B cell (primary cell): ENCODE data around the gene RIPOR2. TPM values are rescaled to one million over a fixed set of nuclear protein-coding genes. Genes with fewer than 3 reads are reported as not detected.

ENCODE experiments used
- ATAC-seq: fragments of 200-7000 bp; cut with Tn5 transposase; one replicate; pipeline ENCODE4 v1.10.0; 2021; ENCODE audit warnings: low read depth, mild to moderate bottlenecking, moderate number of reproducible peaks, moderate library complexity
- CTCF ChIA-PET: fragments of 350-600 bp; sonication (Branson Sonifier 250); formaldehyde crosslinking; loops from one replicate; lab custom pipeline; 2021; ENCODE audit warnings: antibody characterized with exemption, inconsistent platforms; lab: Charles Lee
- POLR2A ChIA-PET: fragments of 350-600 bp; sonication (Branson Sonifier 250); formaldehyde crosslinking; loops from one replicate; lab custom pipeline; 2021; ENCODE audit warnings: antibody characterized with exemption; lab: Charles Lee
- DNase-seq: peaks from one replicate; pipeline ENCODE4 v3.0.0; 2013
- H2AFZ ChIP-seq: 2 replicates; pipeline ENCODE4 v1.6.1; 2012; ENCODE audit warnings: mild to moderate bottlenecking, low read depth, low read length; ENCODE audit not compliant: insufficient read depth, poor library complexity, severe bottlenecking
- H3K27ac ChIP-seq, 2 donors: 1 replicate in 1 of 2; 2 replicates in 1 of 2; pipeline ENCODE4 v1.5.1; 2012 to 2013; ENCODE audit warnings: low read length in 2 of 2, mild to moderate bottlenecking in 2 of 2, moderate library complexity in 1 of 2
- H3K27me3 ChIP-seq, 4 experiments: fragments of 200-600 bp in 1 of 4; sonication (generic) in 1 of 4; replicated peaks in 1 of 4; 1 replicate in 2 of 4; 2 replicates in 2 of 4; pipeline versions ENCODE4 v1.6.1 to v1.7.0; 2013 to 2016; ENCODE audit warnings: low read length in 3 of 4, mild to moderate bottlenecking in 2 of 4, mixed read lengths in 1 of 4, moderate library complexity in 1 of 4; ENCODE audit not compliant: insufficient read depth in 4 of 4, control insufficient read depth in 3 of 4; ENCODE audit errors: control extremely low read depth in 1 of 4
- H3K36me3 ChIP-seq, 2 experiments: replicated peaks in 1 of 2; 1 replicate in 1 of 2; 2 replicates in 1 of 2; pipeline versions ENCODE4 v1.6.1 to v1.7.1; 2013; ENCODE audit warnings: low read length in 1 of 2; ENCODE audit not compliant: insufficient read depth in 2 of 2, control insufficient read depth in 1 of 2; ENCODE audit errors: control extremely low read depth in 1 of 2, extremely low read depth in 1 of 2
- H3K4me1 ChIP-seq, 2 donors: fragments of 200-600 bp in 1 of 2; sonication (generic) in 1 of 2; 1 replicate in 1 of 2; 2 replicates in 1 of 2; pipeline versions ENCODE4 v1.5.1 to v1.6.1; 2013 to 2017; ENCODE audit warnings: low read length in 2 of 2; ENCODE audit not compliant: control insufficient read depth in 2 of 2, insufficient read depth in 2 of 2
- H3K4me2 ChIP-seq: replicated peaks from 2 replicates; pipeline ENCODE3; 2012; ENCODE audit warnings: mild to moderate bottlenecking, low read depth, low read length; ENCODE audit not compliant: poor library complexity, severe bottlenecking
- H3K4me3 ChIP-seq, 5 experiments: fragments of 200-600 bp in 1 of 5; sonication (generic) in 1 of 5; 1 replicate in 3 of 5; 2 replicates in 2 of 5; pipeline versions ENCODE4 v1.5.1 to v1.7.0; 2011 to 2016; ENCODE audit warnings: low read length in 4 of 5, mild to moderate bottlenecking in 4 of 5, low read depth in 2 of 5, control low read depth in 1 of 5, moderate library complexity in 1 of 5; ENCODE audit not compliant: insufficient read depth in 1 of 5; ENCODE audit errors: control extremely low read depth in 1 of 5, extremely low read depth in 1 of 5
- H3K79me2 ChIP-seq: fragments of 200-600 bp; sonication (generic); one replicate; pipeline ENCODE4 v1.6.0; 2016; ENCODE audit warnings: low read length; ENCODE audit not compliant: control insufficient read depth, insufficient read depth
- H3K9ac ChIP-seq: fragments of 200-600 bp; sonication (generic); 2 replicates; pipeline ENCODE4 v1.6.1; 2017; ENCODE audit warnings: mild to moderate bottlenecking, low read length, moderate library complexity
- H3K9me3 ChIP-seq, 3 donors: one replicate each; pipeline versions ENCODE4 v1.6.1 to v1.7.1; 2013; ENCODE audit warnings: low read length in 2 of 3; ENCODE audit not compliant: control insufficient read depth in 2 of 3, insufficient read depth in 1 of 3; ENCODE audit errors: control extremely low read depth in 1 of 3
- H4K20me1 ChIP-seq: 2 replicates; pipeline ENCODE4 v1.6.0; 2012; ENCODE audit warnings: mild to moderate bottlenecking, low read length; ENCODE audit not compliant: insufficient read depth, control insufficient read depth, poor library complexity, severe bottlenecking
- H3K27ac Mint-ChIP-seq: one replicate; pipeline ENCODE4 v1.8.0; 2021; ENCODE audit warnings: mixed read lengths
- H3K27me3 Mint-ChIP-seq: one replicate; pipeline ENCODE4 v1.8.0; 2021; ENCODE audit warnings: mixed read lengths
- H3K4me1 Mint-ChIP-seq: one replicate; pipeline ENCODE4 v1.8.0; 2021; ENCODE audit warnings: mixed read lengths
- H3K4me3 Mint-ChIP-seq: one replicate; pipeline ENCODE4 v1.8.0; 2021; ENCODE audit warnings: mixed read lengths
- H3K9me3 Mint-ChIP-seq: one replicate; pipeline ENCODE4 v1.8.0; 2022; ENCODE audit warnings: mixed read lengths; ENCODE audit not compliant: insufficient read depth
- EZH2 ChIP-seq: IDR thresholded peaks from 2 replicates; pipeline ENCODE4 v1.6.1; 2012; ENCODE audit warnings: borderline replicate concordance, low read depth, mild to moderate bottlenecking, moderate library complexity, low read length; ENCODE audit not compliant: insufficient read depth, poor library complexity, severe bottlenecking
- WGBS: methylation state at CpG from one replicate; pipeline ENCODE4 v1.1.5; 2013; ENCODE audit warnings: missing lambda C conversion rate; ENCODE audit not compliant: insufficient coverage; 5-methylcytosine and 5-hydroxymethylcytosine counted together
- intact Hi-C: fragments of 100-400 bp; cut with micrococcal nuclease; formaldehyde crosslinking; loops from one replicate; pipeline ENCODE4 v1.10.0; 2022
- polyA plus RNA-seq: library from polyadenylated mRNA; depleted of rRNA; stranded (reverse); fragments of >200 nt; gene quantifications from 2 replicates; pipeline ENCODE4 v1.2.3, GENCODE V29; 2012
- total RNA-seq, 2 donors: library from RNA; stranded (reverse); fragments of 120-200 nt in 1 of 2; gene quantifications; 1 replicate in 1 of 2; 2 replicates in 1 of 2; pipeline versions ENCODE4 v1.2.3 to v1.2.4, GENCODE V29; 2013 to 2022
- TF ChIP-seq, protein P1 (sequence below): fragments of 200-600 bp; IDR thresholded peaks from one replicate; pipeline ENCODE4 v1.8.0; 2022; ENCODE audit warnings: antibody characterized with exemption, mild to moderate bottlenecking

Gene RIPOR2
- total and polyA plus RNA-seq, 2 donors (not counting 1 experiment from before 2014, with no cell fraction given), result 300 to 430 TPM

DNA sequence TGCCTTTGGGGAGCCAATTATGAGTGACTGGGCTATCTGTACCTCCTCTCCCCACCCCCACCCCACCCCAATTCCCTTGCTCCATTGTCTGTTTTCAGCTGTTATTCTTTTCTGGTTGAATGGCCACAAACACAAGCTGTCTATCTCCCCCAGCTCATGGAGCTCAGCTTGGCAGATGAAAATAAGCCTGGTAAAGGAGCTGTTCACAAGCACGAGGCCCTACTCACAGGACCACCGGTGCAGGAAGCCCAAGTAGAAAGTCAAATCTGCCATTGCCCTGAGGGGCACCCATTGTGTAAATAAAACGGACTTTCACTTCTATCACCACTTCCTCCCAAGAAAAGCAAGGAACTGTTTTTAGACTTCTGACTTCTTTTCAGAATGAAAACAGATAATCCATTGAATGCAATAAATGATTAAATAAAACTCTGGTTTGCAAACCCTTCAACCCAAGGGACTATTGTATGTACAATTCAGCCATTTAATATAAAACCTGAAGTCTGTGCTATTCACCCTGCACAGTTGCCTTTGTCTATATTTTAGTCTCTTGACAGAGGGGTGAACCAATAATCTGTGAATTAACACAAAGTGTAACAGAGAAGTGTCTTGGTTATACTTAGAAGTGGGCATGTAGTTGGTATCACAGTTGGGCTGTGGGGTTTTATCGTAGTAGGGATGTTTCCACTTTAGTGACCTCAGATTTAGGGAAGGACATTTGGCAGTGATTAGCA, 27.7 kb downstream of the RIPOR2 start:
- H3K79me2 ChIP-seq, result peaks cover 100% of the 10 kb centered on the region
- 0% methylated on average over 2 of the region's 4 CpGs for WGBS
- no peak overlapping the region for H2AFZ ChIP-seq
- CTCF ChIA-PET, result interaction anchor here (0.6 to 7.4 kb wide), 11 partner anchors 9 to 111 kb away, joined by 3 to 148 read pairs (median 15); partner anchors contain the start of gene RIPOR2
- H3K27me3 ChIP-seq, result no peaks in the 10 kb centered on the region
- H3K4me1 Mint-ChIP-seq, result peaks cover 91% of the 10 kb centered on the region
- peak; percentile 42 for DNase-seq
- H3K36me3 ChIP-seq, result peaks cover 4 to 84% of the 10 kb centered on the region in 2 experiments
- no peaks in the 10 kb centered on the region for H3K9me3 Mint-ChIP-seq
- no peak for ATAC-seq
- TF ChIP-seq EZH2, result no peak
- TF ChIP-seq, protein P1, sequence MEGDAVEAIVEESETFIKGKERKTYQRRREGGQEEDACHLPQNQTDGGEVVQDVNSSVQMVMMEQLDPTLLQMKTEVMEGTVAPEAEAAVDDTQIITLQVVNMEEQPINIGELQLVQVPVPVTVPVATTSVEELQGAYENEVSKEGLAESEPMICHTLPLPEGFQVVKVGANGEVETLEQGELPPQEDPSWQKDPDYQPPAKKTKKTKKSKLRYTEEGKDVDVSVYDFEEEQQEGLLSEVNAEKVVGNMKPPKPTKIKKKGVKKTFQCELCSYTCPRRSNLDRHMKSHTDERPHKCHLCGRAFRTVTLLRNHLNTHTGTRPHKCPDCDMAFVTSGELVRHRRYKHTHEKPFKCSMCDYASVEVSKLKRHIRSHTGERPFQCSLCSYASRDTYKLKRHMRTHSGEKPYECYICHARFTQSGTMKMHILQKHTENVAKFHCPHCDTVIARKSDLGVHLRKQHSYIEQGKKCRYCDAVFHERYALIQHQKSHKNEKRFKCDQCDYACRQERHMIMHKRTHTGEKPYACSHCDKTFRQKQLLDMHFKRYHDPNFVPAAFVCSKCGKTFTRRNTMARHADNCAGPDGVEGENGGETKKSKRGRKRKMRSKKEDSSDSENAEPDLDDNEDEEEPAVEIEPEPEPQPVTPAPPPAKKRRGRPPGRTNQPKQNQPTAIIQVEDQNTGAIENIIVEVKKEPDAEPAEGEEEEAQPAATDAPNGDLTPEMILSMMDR, result no peak
- H3K4me2 ChIP-seq, result peak overlapping the region; percentile 93
- peaks cover 99% of the 10 kb centered on the region for H4K20me1 ChIP-seq
- peak overlapping the region; percentile 66 to 93 for H3K27ac ChIP-seq
- peaks cover 90 to 95% of the 10 kb centered on the region in 2 donors for H3K4me1 ChIP-seq
- no peaks in the 10 kb centered on the region for H3K27me3 Mint-ChIP-seq
- H3K27ac Mint-ChIP-seq, result peak overlapping the region; percentile 89
- intact Hi-C loops, result loop anchor here (2.0 kb wide), 1 partner anchor 23 kb away; no protein-coding TSS in a partner anchor
- H3K4me3 Mint-ChIP-seq, result peak overlapping the region; percentile 90
- POLR2A ChIA-PET, result interaction anchor here (1.1 to 4.3 kb wide), 3 partner anchors 12 to 106 kb away, joined by 3 to 34 read pairs (median 3); no protein-coding TSS in a partner anchor
- H3K9ac ChIP-seq, result peak overlapping the region; percentile 69
- no peaks in the 10 kb centered on the region for H3K9me3 ChIP-seq
- peak overlapping the region in 2 of 5 experiments; percentile 58 to 59 for H3K4me3 ChIP-seq

DNA sequence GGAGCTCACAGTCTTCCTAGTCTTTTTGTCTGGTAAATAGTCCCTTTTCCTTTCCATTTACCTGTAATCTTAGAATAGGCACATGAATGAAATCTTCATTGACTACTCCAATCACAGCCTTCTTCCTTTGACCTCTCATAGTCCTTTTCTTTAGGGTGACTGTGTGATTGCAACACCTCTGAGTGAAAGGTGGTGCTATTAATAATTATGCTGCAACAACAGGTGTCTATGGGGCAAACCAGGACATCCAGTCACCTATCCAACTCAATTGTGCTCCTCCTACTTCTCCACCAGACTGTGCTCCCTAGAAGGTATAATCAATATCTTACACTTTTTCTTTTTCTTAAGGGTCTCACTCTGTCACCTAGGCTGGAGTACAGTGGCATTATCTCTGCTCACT, 29.4 kb downstream of the RIPOR2 start:
- H3K27ac Mint-ChIP-seq, result peak overlapping the region; percentile 83
- CTCF ChIA-PET, result interaction anchor here (1.2 to 3.0 kb wide), 5 partner anchors 27 to 121 kb away, joined by 3 to 18 read pairs (median 6); partner anchors contain the start of gene RIPOR2
- H3K27me3 ChIP-seq, result no peaks in the 10 kb centered on the region
- POLR2A ChIA-PET, result no interaction called here
- peak overlapping the region in 1 of 2 donors; percentile 93 for H3K27ac ChIP-seq
- H3K9me3 ChIP-seq, result peaks cover 0 to 3% (median 0%) of the 10 kb centered on the region in 3 donors
- DNase-seq, result no peak
- TF ChIP-seq EZH2, result no peak
- TF ChIP-seq, protein P1, result no peak
- H3K27me3 Mint-ChIP-seq, result no peaks in the 10 kb centered on the region
- H3K79me2 ChIP-seq, result peaks cover 100% of the 10 kb centered on the region
- no peak overlapping the region for H3K4me3 ChIP-seq
- peak overlapping the region; percentile 19 for H3K4me2 ChIP-seq
- H3K9ac ChIP-seq, result no peak overlapping the region
- no peak overlapping the region for H2AFZ ChIP-seq
- H3K9me3 Mint-ChIP-seq, result no peaks in the 10 kb centered on the region
- peaks cover 89% of the 10 kb centered on the region for H3K4me1 Mint-ChIP-seq
- peak overlapping the region; percentile 21 for H3K4me3 Mint-ChIP-seq
- H3K4me1 ChIP-seq, result peaks cover 90 to 95% of the 10 kb centered on the region in 2 donors
- H3K36me3 ChIP-seq, result peaks cover 9 to 82% of the 10 kb centered on the region in 2 experiments
- intact Hi-C loops, result no loop called here
- ATAC-seq, result no peak
- H4K20me1 ChIP-seq, result peaks cover 99% of the 10 kb centered on the region
